WERI-Rb-1 (cell line): Measurements from ENCODE around the gene ITPR3.

ENCODE experiments used
- DNase-seq: peaks from one replicate; pipeline ENCODE4 v3.0.0-alpha.2; 2020
- H3K27ac ChIP-seq: fragments of 250-450 bp; sonication (Bioruptor Pico); 2 replicates; pipeline ENCODE4 v1.5.1; 2020; ENCODE audit warnings: mild to moderate bottlenecking, moderate library complexity
- H3K27me3 ChIP-seq: fragments of 250-450 bp; sonication (Bioruptor Pico); 2 replicates; pipeline ENCODE4 v1.5.1; 2021; ENCODE audit warnings: mild to moderate bottlenecking, low read depth, moderate library complexity; ENCODE audit not compliant: insufficient read depth, severe bottlenecking
- H3K36me3 ChIP-seq: fragments of 250-450 bp; sonication (Bioruptor Pico); 2 replicates; pipeline ENCODE4 v1.5.1; 2020; ENCODE audit warnings: mild to moderate bottlenecking, moderate library complexity
- H3K4me3 ChIP-seq: 2 replicates; pipeline ENCODE4 v1.5.1; 2011; ENCODE audit warnings: low read depth, mild to moderate bottlenecking, control low read depth, low read length
- H3K9me3 ChIP-seq: fragments of 250-450 bp; sonication (Bioruptor Pico); 2 replicates; pipeline ENCODE4 v1.5.1; 2021; ENCODE audit warnings: mild to moderate bottlenecking, moderate library complexity; ENCODE audit not compliant: severe bottlenecking
- CTCF ChIP-seq: IDR thresholded peaks from 2 replicates; pipeline ENCODE4 v1.5.1; 2011; ENCODE audit warnings: low read depth, mild to moderate bottlenecking, control low read depth, inconsistent platforms, low read length

ITPR3 gene

GRCh38 chr6:33737267-33738026 is 116.3 kb downstream of the ITPR3 start:
- no peaks in the 10 kb centered on the region for H3K27me3 ChIP-seq
- H3K4me3 ChIP-seq, result no peak overlapping the region
- H3K9me3 ChIP-seq, result no peaks in the 10 kb centered on the region
- no peak overlapping the region for H3K27ac ChIP-seq
- H3K36me3 ChIP-seq, result no peaks in the 10 kb centered on the region
- TF ChIP-seq CTCF, result no peak
- no peak for DNase-seq

GRCh38 chr6:33738153-33738552 is 117.0 kb downstream of the ITPR3 start:
- Histone ChIP-seq H3K36me3 (no peaks in the 10 kb centered on the region), H3K27me3 (no peaks in the 10 kb centered on the region), H3K9me3 (no peaks in the 10 kb centered on the region), H3K27ac (no peak overlapping the region), H3K4me3 (no peak overlapping the region)
- TF ChIP-seq CTCF, result no peak
- DNase-seq, result no peak

GRCh38 chr6:33738879-33739278 is 117.8 kb downstream of the ITPR3 start:
- DNase-seq, result no peak
- Histone ChIP-seq H3K4me3 (no peak overlapping the region), H3K27me3 (no peaks in the 10 kb centered on the region), H3K27ac (no peak overlapping the region), H3K9me3 (no peaks in the 10 kb centered on the region), H3K36me3 (no peaks in the 10 kb centered on the region)
- TF ChIP-seq CTCF, result no peak

GRCh38 chr6:33739571-33739970 is 118.4 kb downstream of the ITPR3 start:
- TF ChIP-seq CTCF, result no peak
- H3K4me3 ChIP-seq, result no peak overlapping the region
- peak overlapping the region; percentile 60 for H3K27ac ChIP-seq
- no peaks in the 10 kb centered on the region for H3K27me3 ChIP-seq
- DNase-seq, result no peak
- no peaks in the 10 kb centered on the region for H3K9me3 ChIP-seq
- no peaks in the 10 kb centered on the region for H3K36me3 ChIP-seq

- peak; percentile 81 for DNase-seq
- no peaks in the 10 kb centered on the region for H3K36me3 ChIP-seq
- TF ChIP-seq CTCF, result 0 out of 2 replicates have a peak, but pooled peaks have one; percentile 9
- no peak overlapping the region for H3K4me3 ChIP-seq
- no peaks in the 10 kb centered on the region for H3K9me3 ChIP-seq
- H3K27ac ChIP-seq, result peak overlapping the region; percentile 60
- H3K27me3 ChIP-seq, result no peaks in the 10 kb centered on the region
Measured at GRCh38 chr6:33740204-33740608, 119.1 kb downstream of the ITPR3 start.

- Histone ChIP-seq H3K27me3 (no peaks in the 10 kb centered on the region), H3K9me3 (no peaks in the 10 kb centered on the region), H3K36me3 (no peaks in the 10 kb centered on the region), H3K4me3 (no peak overlapping the region), H3K27ac (peak overlapping the region; percentile 60)
- DNase-seq, result no peak
- TF ChIP-seq CTCF, result no peak
Measured at GRCh38 chr6:33740794-33741193, 119.7 kb downstream of the ITPR3 start.
